Choroid plexus epithelial cell (primary cell): ENCODE results near the gene DMAP1.
A peak's percentile ranks its signal among the peaks of the same experiment; 100 is the strongest.

Source experiments
- DNase-seq: peaks from one replicate; pipeline ENCODE4 v3.0.0-alpha.2; 2010; ENCODE audit warnings: low read depth
- H3K4me3 ChIP-seq: 2 replicates; pipeline ENCODE4 v1.5.1; 2011; ENCODE audit warnings: low read depth, mild to moderate bottlenecking, control low read depth, low read length, moderate library complexity
- TF ChIP-seq, protein P1 (sequence below): conservative IDR thresholded peaks from 2 replicates; pipeline ENCODE4 v1.5.1; 2011; ENCODE audit warnings: low read depth, mild to moderate bottlenecking, control low read depth, inconsistent platforms, low read length, moderate library complexity

DMAP1 gene

DNA sequence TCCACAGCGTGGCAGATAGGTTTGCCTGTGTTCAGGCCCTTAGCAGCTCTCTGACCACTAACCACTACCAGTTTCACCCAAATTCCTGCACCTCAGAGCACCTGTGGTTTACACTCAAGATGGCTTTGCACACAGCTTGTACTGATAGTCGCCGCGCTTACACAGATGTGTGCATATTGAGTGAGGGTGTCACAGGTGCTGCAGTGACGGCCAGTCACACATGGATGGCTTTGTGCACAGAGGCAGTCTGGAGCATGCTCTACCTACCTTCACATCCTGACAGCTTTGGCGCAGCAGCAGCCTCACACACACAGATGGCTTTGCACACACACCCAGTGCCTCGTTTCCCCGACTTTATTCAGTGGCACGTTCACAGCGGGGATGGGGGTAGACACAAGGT is 7.5 kb downstream of the DMAP1 start:
- TF ChIP-seq, protein P1, sequence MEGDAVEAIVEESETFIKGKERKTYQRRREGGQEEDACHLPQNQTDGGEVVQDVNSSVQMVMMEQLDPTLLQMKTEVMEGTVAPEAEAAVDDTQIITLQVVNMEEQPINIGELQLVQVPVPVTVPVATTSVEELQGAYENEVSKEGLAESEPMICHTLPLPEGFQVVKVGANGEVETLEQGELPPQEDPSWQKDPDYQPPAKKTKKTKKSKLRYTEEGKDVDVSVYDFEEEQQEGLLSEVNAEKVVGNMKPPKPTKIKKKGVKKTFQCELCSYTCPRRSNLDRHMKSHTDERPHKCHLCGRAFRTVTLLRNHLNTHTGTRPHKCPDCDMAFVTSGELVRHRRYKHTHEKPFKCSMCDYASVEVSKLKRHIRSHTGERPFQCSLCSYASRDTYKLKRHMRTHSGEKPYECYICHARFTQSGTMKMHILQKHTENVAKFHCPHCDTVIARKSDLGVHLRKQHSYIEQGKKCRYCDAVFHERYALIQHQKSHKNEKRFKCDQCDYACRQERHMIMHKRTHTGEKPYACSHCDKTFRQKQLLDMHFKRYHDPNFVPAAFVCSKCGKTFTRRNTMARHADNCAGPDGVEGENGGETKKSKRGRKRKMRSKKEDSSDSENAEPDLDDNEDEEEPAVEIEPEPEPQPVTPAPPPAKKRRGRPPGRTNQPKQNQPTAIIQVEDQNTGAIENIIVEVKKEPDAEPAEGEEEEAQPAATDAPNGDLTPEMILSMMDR, result no peak

DNA sequence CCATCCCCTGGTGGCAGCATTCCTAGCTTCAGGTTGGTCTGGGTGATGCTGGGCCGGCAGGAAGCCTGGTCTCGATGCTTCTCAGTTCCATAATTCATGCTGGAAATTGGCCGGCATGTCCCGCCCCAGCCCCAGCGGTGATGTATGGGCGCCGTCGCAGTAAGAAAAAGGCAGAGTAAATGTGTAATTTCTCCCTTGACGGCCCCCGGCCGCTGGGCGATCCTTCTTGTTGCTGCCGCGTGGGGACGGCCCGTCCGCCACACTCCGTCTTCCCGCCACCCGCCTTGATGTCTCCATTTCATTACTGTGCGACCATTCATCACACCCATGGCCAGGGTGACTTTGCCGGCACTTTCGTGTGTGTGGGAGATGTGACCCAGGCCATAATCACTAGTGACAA is 8.5 kb downstream of the DMAP1 start:
- DNase-seq, result no peak
- TF ChIP-seq, protein P1, result no peak
- no peak overlapping the region for H3K4me3 ChIP-seq

More for the DNA sequence above, 7.5 kb downstream of the DMAP1 start:
- DNase-seq, result no peak
- no peak overlapping the region for H3K4me3 ChIP-seq

DNA sequence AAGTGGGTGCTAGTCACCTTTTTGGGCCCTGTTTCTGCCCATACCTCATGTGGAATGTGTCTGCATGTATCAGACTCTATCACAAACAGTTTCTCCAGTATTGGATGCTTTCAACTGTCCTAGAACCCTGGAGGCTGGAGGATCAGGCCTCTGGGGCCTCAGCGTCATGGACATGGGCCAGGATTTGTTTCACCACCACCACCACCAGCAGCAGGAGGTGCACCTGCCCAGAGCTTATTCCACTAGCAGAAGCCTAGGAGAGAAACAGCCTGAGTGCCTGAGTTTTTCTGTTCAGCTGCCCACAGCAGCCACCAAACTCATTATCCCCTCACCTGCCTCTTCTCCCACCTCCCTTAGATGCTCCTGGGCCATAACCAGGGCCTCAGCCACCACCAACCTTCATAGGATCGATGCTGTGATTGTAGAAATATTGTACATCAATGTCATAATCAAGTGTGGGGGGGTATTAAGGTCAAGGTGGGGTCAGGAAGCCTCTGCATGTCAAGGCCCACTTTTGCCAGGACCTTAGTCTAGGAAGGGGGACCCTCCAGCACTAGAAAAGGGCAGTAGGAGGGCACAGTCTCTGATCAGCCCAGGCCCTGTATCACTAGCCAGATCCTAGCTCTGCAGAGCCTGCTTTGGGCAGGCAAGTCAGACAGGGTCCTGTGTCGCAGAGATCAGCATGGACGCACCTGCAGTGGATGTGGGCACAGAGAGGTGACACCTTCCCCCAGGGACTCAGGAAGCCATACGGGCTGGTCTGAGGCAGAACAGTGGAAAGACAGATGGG is 9.3 kb downstream of the DMAP1 start:
- H3K4me3 ChIP-seq, result no peak overlapping the region
- TF ChIP-seq, protein P1, result peak; percentile 44
- peak; percentile 39 for DNase-seq

DNA sequence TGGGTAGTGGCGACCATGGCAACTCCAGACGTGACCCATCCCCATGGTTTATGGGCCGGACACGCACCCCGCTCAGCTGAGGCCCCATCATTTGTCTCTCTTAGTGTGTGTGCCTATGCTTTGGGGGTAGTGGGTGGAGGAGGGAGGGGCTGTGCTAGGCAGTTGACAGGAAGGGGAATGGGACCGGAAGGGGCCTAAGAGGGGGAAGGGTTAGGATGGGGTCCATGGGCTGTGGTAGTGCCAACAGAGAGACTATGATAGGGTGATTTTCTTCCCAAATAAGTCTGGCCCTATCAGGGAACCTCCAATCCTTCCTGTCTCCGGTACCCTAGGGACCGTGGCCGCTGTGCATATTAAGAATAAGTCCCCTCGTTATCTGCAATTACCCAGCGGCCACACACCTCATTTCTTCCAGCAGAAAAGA is 9.9 kb downstream of the DMAP1 start:
- TF ChIP-seq, protein P1, result no peak
- no peak for DNase-seq
- no peak overlapping the region for H3K4me3 ChIP-seq

DNA sequence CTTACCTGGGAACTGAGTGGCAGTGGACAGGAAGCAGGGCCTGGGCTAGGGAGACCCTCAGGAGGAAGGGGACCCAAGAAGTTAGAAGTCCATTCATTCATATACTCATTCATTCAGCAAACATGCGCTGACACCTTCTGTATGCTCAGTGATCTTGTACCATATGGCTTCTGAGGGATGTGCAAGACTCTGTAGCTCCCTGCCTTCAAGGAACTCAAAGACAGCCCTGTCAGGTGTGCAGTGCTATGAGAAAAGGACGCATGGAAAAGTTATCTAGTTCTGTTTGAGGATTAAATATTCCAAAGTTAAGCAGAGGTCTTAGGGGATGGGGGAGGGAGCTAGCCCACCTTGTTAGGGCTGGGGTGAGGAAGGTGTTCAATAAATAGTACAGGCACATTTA is 12.5 kb downstream of the DMAP1 start:
- no peak overlapping the region for H3K4me3 ChIP-seq
- no peak for DNase-seq
- TF ChIP-seq, protein P1, result no peak

DNA sequence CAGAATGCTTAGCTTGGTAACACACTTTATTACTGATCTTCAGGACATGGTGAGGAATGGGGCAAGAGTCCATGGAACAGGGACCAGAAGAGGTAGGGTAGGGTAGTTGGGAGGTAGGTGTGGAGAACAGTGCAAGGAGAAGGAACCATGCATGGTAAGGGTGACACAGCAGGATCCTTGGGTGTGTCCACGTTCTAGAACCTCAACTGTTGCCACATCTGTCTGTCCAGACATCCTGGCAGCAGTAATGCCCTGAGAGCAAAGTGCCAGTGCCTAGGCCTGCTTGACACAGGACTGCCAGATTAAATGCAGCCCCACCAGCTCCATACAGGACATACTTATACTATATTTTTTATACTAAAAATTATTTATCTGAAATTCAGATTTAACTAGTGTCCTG is 13.9 kb downstream of the DMAP1 start:
- no peak for DNase-seq
- TF ChIP-seq, protein P1, result no peak
- H3K4me3 ChIP-seq, result no peak overlapping the region

DNA sequence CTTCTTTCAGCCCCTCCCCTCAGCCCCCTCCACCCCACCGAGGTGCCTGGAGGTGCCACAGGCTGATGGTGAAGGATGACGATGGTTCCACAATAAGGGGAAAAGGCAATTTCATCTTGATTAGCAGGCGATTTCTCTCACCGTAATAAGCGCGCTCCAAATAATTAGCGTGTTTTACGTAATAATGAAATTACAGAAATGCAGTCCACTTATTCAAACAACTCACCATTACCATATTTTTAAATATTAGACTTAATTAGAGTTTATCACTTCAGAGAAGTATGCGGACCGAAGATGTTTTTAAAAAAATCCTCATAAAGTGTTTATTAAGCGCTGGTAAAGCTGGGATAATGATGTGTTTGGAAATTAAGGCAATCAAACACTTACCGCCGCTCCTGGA is 14.9 kb downstream of the DMAP1 start:
- DNase-seq, result no peak
- TF ChIP-seq, protein P1, result no peak
- no peak overlapping the region for H3K4me3 ChIP-seq
